AG09309 (cell line): Measurements from ENCODE around the gene FGF14.

Source experiments
- DNase-seq: peaks from one replicate; pipeline ENCODE4 v3.0.0-alpha.2; 2010; ENCODE audit warnings: low read depth
- H3K4me3 ChIP-seq: 2 replicates; pipeline ENCODE4 v1.5.1; 2011; ENCODE audit warnings: mild to moderate bottlenecking, low read depth, low read length, moderate library complexity; ENCODE audit not compliant: control insufficient read depth
- TF ChIP-seq, protein P1 (sequence below): IDR thresholded peaks from 2 replicates; pipeline ENCODE4 v1.5.1; 2011; ENCODE audit warnings: mild to moderate bottlenecking, low read depth, low read length, inconsistent platforms; ENCODE audit not compliant: insufficient read depth, control insufficient read depth; ENCODE audit errors: missing control alignments

FGF14 gene

DNA sequence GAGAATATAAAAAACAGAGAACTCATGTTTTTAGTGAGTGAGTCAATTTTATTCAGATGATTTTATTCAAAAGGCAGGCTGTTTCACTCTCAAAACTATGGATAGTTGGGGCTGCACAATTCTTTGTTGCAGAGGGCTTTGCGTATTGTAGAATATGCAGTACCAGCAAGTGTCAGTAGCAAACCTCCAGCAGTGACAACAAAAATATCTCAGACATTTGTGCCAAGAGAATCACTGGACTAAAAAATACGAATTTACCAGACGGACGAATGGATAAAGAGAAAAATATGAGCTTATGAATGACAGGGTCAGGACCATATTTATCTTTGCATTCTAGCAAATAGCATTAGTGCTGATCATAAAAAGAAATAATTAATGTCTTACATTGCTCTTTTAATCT is 359.1 kb downstream of the FGF14 start:
- DNase-seq, result no peak
- H3K4me3 ChIP-seq, result no peak overlapping the region
- TF ChIP-seq, protein P1, sequence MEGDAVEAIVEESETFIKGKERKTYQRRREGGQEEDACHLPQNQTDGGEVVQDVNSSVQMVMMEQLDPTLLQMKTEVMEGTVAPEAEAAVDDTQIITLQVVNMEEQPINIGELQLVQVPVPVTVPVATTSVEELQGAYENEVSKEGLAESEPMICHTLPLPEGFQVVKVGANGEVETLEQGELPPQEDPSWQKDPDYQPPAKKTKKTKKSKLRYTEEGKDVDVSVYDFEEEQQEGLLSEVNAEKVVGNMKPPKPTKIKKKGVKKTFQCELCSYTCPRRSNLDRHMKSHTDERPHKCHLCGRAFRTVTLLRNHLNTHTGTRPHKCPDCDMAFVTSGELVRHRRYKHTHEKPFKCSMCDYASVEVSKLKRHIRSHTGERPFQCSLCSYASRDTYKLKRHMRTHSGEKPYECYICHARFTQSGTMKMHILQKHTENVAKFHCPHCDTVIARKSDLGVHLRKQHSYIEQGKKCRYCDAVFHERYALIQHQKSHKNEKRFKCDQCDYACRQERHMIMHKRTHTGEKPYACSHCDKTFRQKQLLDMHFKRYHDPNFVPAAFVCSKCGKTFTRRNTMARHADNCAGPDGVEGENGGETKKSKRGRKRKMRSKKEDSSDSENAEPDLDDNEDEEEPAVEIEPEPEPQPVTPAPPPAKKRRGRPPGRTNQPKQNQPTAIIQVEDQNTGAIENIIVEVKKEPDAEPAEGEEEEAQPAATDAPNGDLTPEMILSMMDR, result no peak

DNA sequence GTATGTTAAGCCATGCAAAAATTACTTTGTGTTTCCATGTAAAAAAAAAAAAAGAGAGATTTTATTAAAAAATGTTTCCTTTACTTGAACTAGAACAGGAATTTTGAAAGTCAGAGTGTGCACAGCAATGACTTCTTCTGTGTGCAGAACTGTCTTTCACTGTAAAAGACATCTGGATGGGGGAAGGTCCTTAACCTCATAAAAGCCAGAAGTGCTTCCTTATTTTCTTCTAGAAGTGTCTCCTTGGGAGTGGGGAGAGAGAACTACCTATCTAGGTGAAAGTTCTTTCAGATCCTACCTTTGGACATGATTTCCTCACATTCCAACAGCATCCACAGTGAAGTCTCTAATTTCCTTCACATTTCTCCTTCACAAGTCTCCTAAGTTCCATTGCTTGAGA is 360.3 kb downstream of the FGF14 start:
- TF ChIP-seq, protein P1, result no peak
- H3K4me3 ChIP-seq, result no peak overlapping the region
- no peak for DNase-seq

DNA sequence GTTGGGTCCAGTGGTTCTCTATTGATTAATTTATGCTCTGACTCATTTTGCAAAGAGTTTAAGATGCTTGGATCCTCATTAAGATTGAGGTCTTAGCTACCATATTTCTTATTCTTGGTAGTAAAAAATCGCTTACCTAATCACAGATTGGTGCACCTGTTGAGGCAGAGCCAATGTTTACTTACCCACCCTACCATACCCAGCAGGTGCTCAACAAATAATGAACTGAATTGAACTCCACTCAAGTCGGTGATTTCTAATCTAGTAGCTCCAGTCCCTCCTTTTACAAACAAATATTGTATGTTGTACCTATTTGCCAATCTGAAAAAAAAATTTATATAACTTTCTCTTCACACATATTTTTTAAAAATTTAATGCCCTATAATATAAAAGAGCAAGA is 361.0 kb downstream of the FGF14 start:
- H3K4me3 ChIP-seq, result no peak overlapping the region
- TF ChIP-seq, protein P1, result no peak
- DNase-seq, result no peak

DNA sequence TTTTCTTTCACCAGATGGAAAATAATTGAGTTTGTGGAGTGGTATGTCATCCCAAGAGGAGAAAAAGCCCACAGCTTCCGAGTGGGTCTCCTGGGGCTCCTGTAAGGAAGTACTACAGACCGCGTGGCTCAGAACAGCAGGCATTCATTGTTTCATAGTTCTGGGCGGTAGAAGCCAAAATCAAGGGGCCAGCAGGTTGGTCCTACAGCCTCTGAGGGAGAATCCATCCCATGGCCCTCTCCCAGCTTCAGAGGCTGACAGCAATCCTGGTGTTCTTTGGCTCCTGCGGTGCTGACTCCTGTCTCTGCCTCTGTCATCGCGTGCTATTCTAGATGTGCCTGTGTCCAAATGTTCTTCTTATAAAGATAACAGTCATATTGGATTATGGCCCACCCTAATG is 362.6 kb downstream of the FGF14 start:
- no peak for DNase-seq
- TF ChIP-seq, protein P1, result no peak
- no peak overlapping the region for H3K4me3 ChIP-seq

DNA sequence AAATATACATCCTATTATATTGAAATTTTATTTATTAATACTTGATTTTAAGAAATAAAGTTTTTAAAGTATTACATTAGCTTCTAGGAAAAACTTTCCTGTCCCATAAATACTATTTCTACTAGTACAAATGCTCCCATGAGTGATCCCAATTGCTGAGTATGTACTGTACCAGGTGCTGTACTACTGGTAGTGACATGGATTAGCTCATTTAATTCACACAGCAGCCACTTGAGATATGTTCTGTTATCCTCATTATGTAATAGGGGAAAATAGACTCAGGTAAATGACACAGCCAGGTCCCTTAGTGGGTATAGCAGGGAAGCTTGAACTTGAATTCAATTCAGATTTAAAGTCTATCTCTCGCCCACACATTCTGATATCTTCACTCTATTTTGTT is 363.1 kb downstream of the FGF14 start:
- TF ChIP-seq, protein P1, result no peak
- DNase-seq, result no peak
- no peak overlapping the region for H3K4me3 ChIP-seq

DNA sequence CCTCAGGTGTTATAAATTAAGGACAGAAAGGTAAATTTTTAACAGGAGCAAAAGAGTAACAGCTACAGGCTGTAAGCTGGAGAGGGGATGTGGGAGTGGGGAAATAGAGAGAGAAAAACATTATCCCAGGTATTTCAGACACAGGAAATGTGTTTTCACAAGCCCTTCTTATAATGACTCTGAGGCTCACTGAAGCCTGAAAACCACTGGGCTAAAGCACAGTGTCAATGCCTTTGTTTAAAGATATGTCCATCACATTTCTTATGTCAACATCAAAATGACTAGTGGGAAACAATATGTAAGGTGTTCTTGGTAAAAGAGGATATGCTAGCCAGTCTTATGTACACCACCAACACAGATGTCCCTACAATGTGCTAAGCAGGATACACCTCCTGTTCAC is 365.9 kb downstream of the FGF14 start:
- no peak for DNase-seq
- no peak overlapping the region for H3K4me3 ChIP-seq
- TF ChIP-seq, protein P1, result no peak

DNA sequence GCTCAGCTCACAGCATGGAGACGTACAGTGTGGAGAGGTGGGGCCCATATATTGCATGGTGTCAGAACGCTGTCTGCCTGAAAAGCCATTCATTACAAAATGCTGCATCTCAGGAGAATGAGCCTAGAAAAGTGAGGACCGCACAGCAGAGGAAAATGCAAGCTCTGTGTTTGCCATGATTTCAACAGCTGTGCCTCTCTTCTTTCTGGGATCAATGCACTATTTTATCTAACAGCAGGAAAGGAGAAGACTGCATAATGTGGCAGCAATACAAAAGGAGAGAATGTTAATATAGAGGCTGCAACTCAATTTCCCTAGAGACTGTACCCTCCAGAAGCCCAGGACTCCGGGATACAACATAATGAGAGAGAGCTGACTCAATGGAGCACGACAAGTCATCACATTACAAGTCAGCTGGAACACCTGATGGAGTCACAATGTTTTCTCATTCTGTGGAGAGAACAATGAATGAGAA is 368.0 kb downstream of the FGF14 start:
- TF ChIP-seq, protein P1, result no peak
- DNase-seq, result no peak

More for the DNA sequence above, 368.0 kb downstream of the FGF14 start:
- no peak overlapping the region for H3K4me3 ChIP-seq
